BJ (cell line): ENCODE measurements around the gene RNASE7. TPM values are rescaled to one million over a fixed set of nuclear protein-coding genes. Genes with fewer than 3 reads are reported as not detected.
A peak's percentile ranks its signal among the peaks of the same experiment; 100 is the strongest.

ENCODE experiments used
- CTCF ChIA-PET: fragments of 350-600 bp; formaldehyde crosslinking; extraction: SDS; loops from one replicate; lab custom pipeline; 2021; ENCODE audit warnings: antibody characterized with exemption, inconsistent platforms; lab: Yijun Ruan, JAX
- POLR2A ChIA-PET: fragments of 300-600 bp; sonication (Branson Sonifier 250); formaldehyde crosslinking; extraction: SDS; loops from one replicate; lab custom pipeline; 2021; ENCODE audit warnings: antibody characterized with exemption; lab: Charles Lee
- DNase-seq: peaks from one replicate; pipeline ENCODE4 v3.0.0-alpha.2; 2011; ENCODE audit warnings: low read depth
- H3K27me3 ChIP-seq: 2 replicates; pipeline ENCODE4 v1.6.0; 2011; ENCODE audit warnings: low read length; ENCODE audit not compliant: control insufficient read depth, insufficient read depth
- H3K36me3 ChIP-seq: 2 replicates; pipeline ENCODE4 v1.5.1; 2011; ENCODE audit warnings: low read length; ENCODE audit not compliant: control insufficient read depth, insufficient read depth
- H3K4me3 ChIP-seq: 2 replicates; pipeline ENCODE4 v1.5.1; 2011; ENCODE audit warnings: low read depth, mild to moderate bottlenecking, control low read depth, low read length
- polyA plus RNA-seq: library from polyadenylated mRNA; depleted of rRNA; stranded (reverse); fragments of >200 nt; gene quantifications from 2 replicates; pipeline ENCODE4 v1.2.3, GENCODE V29; 2011
- TF ChIP-seq, protein P1 (sequence below): IDR thresholded peaks from 2 replicates; pipeline ENCODE4 v1.5.1; 2011; ENCODE audit warnings: low read depth, mild to moderate bottlenecking, control low read depth, inconsistent platforms, low read length, moderate library complexity; ENCODE audit not compliant: insufficient read depth

The RNASE7 gene
- polyA plus RNA-seq, 1 experiment = not detected

DNA sequence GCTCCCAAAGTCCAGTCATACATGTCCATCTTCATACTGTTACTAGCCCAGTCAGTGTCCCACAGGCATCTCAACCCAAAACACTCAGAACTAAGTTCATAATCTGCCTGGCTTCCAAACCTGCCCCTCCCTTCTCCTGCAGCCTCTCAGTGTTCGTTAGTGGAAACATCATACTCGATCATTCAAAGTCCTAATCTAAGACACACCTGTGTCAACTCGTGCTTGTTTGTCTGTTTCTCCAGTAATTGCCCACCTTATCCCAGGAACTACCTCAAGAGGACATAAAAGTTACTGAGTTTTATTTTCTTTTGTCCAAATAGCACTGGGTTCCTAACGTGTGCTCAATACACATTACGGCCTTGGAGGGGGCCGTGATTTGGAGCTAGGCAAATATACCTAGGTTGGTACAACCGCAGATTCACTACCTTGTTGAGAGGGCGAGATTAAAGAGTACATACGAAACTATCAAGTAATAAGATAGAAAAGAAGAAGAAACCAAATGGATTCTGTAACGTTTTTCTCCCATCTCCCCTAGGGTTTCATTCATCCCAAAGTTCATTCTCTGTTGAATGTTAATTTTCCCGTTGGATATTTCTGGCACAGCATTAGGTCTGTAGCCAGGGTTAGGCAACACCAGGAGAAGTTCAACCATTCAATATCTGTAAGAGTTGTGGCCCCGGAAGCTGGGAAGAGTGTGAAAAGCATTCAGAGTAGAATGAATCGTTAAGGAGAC is 18.6 kb downstream of the RNASE7 start:
- no peaks in the 10 kb centered on the region for H3K36me3 ChIP-seq
- ChIA-PET CTCF (interaction anchor here (0.7 to 9.5 kb wide), 8 partner anchors 8 to 46 kb away, joined by 3 to 193 read pairs (median 4); partner anchors contain the start of gene ZNF219), POLR2A (no interaction called here)
- H3K4me3 ChIP-seq = no peak overlapping the region
- H3K27me3 ChIP-seq = no peaks in the 10 kb centered on the region
- DNase-seq = no peak
- TF ChIP-seq, protein P1, sequence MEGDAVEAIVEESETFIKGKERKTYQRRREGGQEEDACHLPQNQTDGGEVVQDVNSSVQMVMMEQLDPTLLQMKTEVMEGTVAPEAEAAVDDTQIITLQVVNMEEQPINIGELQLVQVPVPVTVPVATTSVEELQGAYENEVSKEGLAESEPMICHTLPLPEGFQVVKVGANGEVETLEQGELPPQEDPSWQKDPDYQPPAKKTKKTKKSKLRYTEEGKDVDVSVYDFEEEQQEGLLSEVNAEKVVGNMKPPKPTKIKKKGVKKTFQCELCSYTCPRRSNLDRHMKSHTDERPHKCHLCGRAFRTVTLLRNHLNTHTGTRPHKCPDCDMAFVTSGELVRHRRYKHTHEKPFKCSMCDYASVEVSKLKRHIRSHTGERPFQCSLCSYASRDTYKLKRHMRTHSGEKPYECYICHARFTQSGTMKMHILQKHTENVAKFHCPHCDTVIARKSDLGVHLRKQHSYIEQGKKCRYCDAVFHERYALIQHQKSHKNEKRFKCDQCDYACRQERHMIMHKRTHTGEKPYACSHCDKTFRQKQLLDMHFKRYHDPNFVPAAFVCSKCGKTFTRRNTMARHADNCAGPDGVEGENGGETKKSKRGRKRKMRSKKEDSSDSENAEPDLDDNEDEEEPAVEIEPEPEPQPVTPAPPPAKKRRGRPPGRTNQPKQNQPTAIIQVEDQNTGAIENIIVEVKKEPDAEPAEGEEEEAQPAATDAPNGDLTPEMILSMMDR = no peak

DNA sequence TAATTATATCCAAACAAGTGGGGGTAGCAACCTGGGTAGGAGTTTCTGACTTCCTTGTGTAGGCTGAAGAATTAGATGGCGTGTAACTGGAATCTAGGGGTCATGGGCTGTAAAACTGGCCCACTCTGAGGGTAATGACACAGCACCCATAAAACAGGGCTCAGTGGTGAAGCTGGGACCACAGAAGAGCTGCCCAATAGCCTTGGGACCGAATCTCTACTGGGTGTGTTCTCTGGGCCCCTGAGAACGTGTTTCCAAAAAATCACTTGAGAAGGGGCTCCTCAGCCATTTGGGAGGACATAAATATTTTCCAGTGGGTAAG is 19.1 kb downstream of the RNASE7 start:
- H3K27me3 ChIP-seq = no peaks in the 10 kb centered on the region
- ChIA-PET POLR2A (no interaction called here), CTCF (interaction anchor here (0.8 to 9.5 kb wide), 7 partner anchors 13 to 64 kb away, joined by 3 to 193 read pairs (median 4); partner anchors contain the start of gene ZNF219)
- H3K36me3 ChIP-seq = no peaks in the 10 kb centered on the region
- TF ChIP-seq, protein P1 = no peak
- H3K4me3 ChIP-seq = no peak overlapping the region
- DNase-seq = no peak

DNA sequence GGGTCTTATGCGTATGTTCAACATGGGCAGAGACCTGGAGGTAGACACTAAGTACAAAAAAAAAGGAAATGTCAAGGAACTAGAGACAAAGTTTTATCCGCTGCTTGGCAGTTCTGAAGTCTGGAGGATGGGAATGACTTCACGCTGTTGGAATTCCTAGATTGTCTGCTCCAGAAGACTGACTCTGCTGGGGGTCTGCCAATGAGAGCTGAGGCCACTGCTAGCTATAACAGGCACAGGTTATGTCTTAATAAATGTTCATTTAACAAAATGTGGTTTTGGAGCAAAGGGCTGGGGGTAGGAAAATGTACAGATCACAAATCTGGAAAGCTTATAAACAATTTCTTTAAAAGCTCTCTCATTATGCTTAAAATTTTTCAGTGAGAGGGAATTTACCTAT is 21.3 kb downstream of the RNASE7 start:
- H3K27me3 ChIP-seq = no peaks in the 10 kb centered on the region
- TF ChIP-seq, protein P1 = no peak
- ChIA-PET CTCF (interaction anchor here (0.7 to 9.5 kb wide), 6 partner anchors 15 to 49 kb away, joined by 3 to 193 read pairs (median 4); partner anchors contain the start of gene ZNF219), POLR2A (interaction anchor here (0.8 kb wide), 1 partner anchor 16 kb away, joined by 3 read pairs; no protein-coding TSS in a partner anchor)
- H3K4me3 ChIP-seq = no peak overlapping the region
- H3K36me3 ChIP-seq = no peaks in the 10 kb centered on the region
- no peak for DNase-seq

DNA sequence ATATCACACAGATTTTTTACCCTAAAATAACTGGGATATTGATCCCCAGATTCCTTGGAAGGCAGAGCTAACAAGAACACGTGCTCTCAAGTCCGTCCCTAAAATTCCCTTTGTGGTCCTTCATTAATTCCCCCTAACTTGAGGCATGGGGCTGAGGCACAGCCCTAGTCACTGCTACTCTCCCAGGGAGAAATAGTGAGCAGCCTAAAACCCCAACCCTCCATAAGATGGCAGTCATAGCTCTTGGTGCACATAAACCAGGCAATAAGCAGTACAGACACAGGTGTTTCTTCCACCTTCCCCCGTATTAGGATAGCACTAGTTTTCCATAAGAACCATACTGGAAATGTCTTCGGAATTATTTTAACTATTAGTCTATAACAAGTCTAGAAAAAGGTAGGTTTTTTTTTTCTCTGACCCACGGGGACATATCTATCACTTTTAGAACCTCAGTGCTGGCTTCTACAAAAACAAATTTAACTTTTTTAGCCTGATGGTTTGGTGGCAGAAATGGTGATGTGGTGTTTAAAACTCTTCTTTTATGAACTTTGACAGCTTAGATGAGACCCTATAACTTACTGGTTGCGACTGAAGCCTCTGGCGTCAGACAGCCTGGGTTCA is 24.8 kb downstream of the RNASE7 start:
- no peak for DNase-seq
- no peaks in the 10 kb centered on the region for H3K27me3 ChIP-seq
- TF ChIP-seq, protein P1 = peak; percentile 20; the same call in 1 of the 2 replicates
- no peak overlapping the region for H3K4me3 ChIP-seq
- ChIA-PET POLR2A (no interaction called here), CTCF (interaction anchor here (1.1 to 9.5 kb wide), 10 partner anchors 10 to 84 kb away, joined by 3 to 193 read pairs (median 10); partner anchors contain the start of genes RNASE8, TMEM253 and ZNF219)
- no peaks in the 10 kb centered on the region for H3K36me3 ChIP-seq
